T-helper 22 cell (primary cell): ENCODE results near the gene DESI1.
"Not testable (repeated sequence)": the region's sequence is repeated elsewhere in the genome, so short reads cannot be mapped to it uniquely, and the experiment has no call there.

ENCODE experiments used
- DNase-seq: peaks from one replicate; pipeline ENCODE4 v3.0.0-alpha.2; 2020; ENCODE audit warnings: low read depth

The DESI1 gene

DNA sequence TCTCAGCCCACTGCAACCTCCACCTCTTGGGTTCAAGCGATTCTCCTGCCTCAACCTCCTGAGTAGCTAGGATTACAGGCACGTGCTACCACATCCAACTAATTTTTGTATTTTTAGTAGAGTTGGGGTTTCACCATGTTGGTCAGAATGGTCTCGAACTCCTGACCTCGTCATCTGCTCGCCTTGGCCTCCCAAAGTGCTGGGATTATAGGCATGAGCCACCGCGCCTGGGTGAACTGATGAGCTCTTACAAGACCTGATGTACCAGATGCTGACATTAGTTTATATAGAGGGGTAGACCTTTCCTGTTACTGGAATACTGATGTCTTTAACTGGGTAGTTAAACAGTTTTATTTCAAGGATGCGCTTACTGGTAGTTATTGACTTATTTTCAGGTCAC is 13.8 kb upstream of the DESI1 start:
- not testable (repeated sequence) for DNase-seq

DNA sequence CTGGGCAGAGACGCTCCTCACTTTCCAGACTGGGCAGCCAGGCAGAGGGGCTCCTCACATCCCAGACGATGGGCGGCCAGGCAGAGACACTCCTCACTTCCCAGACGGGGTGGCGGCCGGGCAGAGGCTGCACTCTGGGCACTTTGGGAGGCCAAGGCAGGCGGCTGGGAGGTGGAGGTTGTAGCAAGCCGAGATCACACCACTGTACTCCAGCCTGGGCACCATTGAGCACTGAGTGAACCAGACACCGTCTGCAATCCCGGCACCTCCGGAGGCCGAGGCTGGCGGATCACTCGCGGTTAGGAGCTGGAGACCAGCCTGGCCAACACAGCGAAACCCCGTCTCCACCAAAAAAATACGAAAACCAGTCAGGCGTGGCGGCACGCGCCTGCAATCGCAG is 10.8 kb upstream of the DESI1 start:
- DNase-seq = not testable (repeated sequence)

DNA sequence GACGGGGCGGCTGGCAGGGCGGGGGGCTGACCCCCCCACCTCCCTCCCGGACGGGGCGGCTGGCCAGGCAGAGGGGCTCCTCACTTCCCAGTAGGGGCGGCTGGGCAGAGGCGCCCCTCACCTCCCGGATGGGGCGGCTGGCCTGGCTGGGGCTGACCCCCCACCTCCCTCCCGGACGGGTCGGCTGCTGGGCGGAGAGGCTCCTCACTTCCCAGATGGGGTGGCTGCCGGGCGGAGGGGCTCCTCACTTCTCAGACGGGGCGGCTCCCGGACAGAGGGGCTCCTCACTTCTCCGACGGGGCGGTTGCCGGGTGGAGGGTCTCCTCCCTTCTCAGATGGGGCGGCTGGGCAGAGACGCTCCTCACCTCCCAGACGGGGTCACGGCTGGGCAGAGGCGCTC is 10.3 kb upstream of the DESI1 start:
- not testable (repeated sequence) for DNase-seq

DNA sequence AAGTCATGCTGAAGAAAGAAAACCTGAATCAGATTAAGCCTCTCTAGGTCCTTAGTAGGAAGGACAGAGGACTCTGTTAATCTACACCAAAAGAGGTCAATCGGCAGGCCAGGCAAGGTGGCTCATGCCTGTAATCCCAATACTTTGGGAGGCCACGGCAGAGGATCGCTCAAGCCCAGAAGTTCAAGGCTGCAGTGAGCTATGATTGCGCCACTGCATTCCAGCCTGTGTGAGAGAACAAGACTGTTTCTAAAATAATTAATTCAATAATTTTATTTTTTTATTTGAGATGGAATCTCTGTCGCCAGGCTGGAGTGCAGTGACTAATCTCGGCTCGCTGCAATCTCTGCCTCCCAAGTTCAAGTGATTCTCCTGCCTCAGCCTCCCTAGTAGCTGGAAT is 4.7 kb upstream of the DESI1 start:
- DNase-seq = no peak

- DNase-seq = no peak
Observed at GRCh38 chr22:41621911-41622179, 1.0 kb upstream of the DESI1 start.

- peak; percentile 99 for DNase-seq
Observed at GRCh38 chr22:41621099-41621910, 462 bp upstream of the DESI1 start, which contains the start of gene XRCC6. Gene XRCC6, plus strand, starts transcription at chr22:41621295. Its CDS starts 710 bp downstream, at chr22:41622005.

DNA sequence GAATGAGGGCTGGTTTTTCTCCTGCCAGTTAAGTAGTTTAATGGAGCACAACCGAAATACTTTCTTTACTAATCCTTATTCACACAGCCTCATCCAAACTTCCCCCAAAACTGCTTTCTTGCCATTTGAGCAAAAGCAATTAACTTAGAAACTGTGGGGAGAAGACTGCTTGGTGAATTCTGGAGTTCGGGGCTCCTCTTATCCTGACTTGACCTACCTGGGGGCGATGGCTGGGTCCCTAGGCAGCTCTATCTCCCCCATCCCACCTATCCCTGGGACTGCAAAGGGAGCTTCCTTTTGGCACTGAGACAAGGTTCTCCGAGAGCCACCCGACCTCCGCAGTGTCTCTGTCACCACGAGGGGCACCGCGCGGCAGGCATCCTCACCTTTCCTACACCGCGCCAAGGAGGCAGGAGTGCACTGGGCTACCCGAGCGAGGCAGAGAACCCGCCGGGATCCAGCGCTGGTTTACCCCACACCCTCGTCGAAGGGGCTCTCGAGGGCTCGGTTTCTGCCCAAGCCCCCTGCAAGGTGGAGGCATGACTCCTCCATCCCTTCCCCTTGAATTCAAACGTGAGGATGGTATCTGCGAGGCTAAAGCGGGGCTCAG is 759 bp downstream of the DESI1 start:
- DNase-seq = peak; percentile 11

- no peak for DNase-seq
Observed at GRCh38 chr22:41613456-41613855, 7.4 kb downstream of the DESI1 start.

- no peak for DNase-seq
Observed at GRCh38 chr22:41612603-41613306, 8.1 kb downstream of the DESI1 start.

- DNase-seq = no peak
Observed at GRCh38 chr22:41608386-41608785, 12.5 kb downstream of the DESI1 start.

GRCh38 chr22:41603873-41604332 is 16.9 kb downstream of the DESI1 start:
- peak; percentile 71 for DNase-seq

GRCh38 chr22:41600976-41601375 is 19.9 kb downstream of the DESI1 start:
- DNase-seq = no peak

DNA sequence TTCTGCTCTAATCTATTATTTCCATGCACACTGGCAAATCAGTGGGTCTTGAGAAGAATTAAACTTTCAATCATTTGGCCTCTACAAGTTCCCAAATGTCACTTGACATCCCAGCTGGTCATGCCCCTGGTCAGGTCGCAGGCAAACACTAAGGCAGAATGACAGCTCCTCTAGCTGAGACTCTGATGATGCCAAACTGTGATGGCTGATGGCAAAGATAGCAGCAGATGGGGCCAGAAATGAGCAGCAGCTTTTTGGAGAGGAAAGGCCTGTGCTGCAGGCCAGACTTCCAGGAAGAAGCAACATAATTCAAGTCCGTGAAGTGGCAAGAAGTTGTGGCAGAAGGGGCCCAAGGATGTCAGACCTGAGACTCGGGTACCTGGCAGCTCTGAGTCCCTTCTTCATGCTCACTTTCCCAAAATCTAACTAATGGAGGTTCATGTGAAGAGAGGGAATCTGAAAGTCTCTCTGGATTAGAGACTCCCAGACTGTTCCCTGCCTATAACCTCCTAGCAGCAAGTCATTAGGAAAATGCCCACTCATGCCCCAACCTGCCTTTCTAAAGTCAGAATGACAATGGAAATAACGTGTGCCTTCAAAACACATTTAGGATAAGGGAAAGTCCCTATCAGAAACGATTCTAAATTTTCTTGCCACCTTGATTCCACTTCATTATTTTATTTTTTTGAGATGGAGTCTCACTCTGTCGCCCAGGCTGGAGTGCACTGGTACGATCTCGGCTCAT is 21.8 kb downstream of the DESI1 start:
- DNase-seq = no peak

- DNase-seq = no peak
Observed at GRCh38 chr22:41598081-41598480, 22.8 kb downstream of the DESI1 start.

- DNase-seq = no peak
Observed at GRCh38 chr22:41597635-41597953, 23.2 kb downstream of the DESI1 start.

GRCh38 chr22:41596776-41597634 is 23.8 kb downstream of the DESI1 start:
- no peak for DNase-seq

- no peak for DNase-seq
Observed at GRCh38 chr22:41595703-41596102, 25.1 kb downstream of the DESI1 start.

- not testable (repeated sequence) for DNase-seq
Observed at GRCh38 chr22:41593336-41593960, 27.4 kb downstream of the DESI1 start.

- peak; percentile 100 for DNase-seq
Observed at GRCh38 chr22:41589391-41590241, 31.2 kb downstream of the DESI1 start, which contains the start of gene PMM1. Gene PMM1, minus strand, starts transcription at chr22:41589840. Its CDS starts 35 bp downstream, at chr22:41589805.

DNA sequence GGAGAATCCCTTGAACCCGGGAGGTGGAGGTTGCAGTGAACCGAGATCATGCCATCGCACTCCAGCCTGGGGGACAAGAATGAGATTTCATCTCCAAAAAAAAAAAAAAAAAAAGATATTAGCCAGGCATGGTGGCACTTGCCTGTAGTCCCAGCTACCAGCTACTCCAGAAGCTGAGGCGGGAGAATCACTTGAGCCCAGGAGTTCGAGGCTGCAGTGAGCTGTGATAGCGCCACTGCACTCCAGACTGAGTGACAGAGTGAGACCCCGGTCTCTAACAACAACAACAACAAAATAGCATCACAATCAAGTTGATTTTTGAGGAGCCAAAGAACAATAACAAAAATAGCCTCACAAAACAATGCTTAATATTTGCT is 33.5 kb downstream of the DESI1 start:
- no peak for DNase-seq
